GM15510 (cell line): ENCODE measurements around the gene MGLL.

Experiments
- POLR2A ChIP-seq: IDR thresholded peaks from 3 replicates; pipeline ENCODE4 v1.6.1; 2011; ENCODE audit warnings: borderline replicate concordance; ENCODE audit not compliant: insufficient read length; ENCODE audit errors: extremely low read depth

The MGLL gene

GRCh38 chr3:127779747-127780146, 42.6 kb downstream of the MGLL start:
- no peak for TF ChIP-seq POLR2A

GRCh38 chr3:127777921-127778656, 44.2 kb downstream of the MGLL start:
- TF ChIP-seq POLR2A = no peak

DNA sequence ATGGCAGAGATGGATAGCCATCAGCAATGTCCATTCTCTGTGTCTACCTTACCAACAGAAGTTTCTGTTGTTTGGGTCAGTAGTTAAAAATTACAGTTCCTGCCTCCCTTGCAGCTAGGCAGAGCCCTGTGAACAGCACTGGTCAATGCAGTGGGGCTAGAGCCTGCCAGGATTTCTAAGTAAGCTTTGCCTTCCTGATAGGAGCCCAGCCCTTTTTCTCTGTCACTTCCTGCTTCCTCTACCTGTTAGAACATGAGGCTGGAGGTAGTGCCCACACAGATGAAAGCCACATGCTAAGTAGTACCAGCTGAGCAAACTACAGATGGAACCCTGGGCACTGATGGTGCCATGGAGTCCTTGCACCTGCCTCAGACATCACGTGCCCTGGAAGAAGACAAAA, 45.0 kb downstream of the MGLL start:
- no peak for TF ChIP-seq POLR2A

DNA sequence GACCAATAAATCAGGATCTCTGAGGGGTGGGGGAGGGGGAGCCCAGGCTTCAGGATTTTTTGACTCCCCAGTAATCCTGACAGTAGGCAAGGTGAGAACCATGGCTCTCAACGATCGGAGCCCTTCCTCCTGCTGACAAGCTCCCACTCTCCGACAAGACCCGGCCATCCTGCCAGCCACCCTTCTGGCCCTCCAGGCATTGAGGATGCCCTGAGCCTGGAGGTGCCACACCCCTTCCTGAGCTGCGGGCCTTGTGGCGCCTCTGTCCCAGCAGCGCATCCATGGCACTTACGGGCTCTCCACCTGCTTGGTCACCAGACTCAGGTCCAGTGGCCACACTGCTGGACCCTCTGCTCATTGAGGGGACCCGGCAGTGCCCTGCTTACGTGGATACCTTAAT, 46.0 kb downstream of the MGLL start:
- no peak for TF ChIP-seq POLR2A

- no peak for TF ChIP-seq POLR2A
These were observed 46.8 kb downstream of the MGLL start for GRCh38 chr3:127775398-127776109.

GRCh38 chr3:127774647-127775046, 47.7 kb downstream of the MGLL start:
- no peak for TF ChIP-seq POLR2A

- no peak for TF ChIP-seq POLR2A
These were observed 48.4 kb downstream of the MGLL start for GRCh38 chr3:127773752-127774395.

DNA sequence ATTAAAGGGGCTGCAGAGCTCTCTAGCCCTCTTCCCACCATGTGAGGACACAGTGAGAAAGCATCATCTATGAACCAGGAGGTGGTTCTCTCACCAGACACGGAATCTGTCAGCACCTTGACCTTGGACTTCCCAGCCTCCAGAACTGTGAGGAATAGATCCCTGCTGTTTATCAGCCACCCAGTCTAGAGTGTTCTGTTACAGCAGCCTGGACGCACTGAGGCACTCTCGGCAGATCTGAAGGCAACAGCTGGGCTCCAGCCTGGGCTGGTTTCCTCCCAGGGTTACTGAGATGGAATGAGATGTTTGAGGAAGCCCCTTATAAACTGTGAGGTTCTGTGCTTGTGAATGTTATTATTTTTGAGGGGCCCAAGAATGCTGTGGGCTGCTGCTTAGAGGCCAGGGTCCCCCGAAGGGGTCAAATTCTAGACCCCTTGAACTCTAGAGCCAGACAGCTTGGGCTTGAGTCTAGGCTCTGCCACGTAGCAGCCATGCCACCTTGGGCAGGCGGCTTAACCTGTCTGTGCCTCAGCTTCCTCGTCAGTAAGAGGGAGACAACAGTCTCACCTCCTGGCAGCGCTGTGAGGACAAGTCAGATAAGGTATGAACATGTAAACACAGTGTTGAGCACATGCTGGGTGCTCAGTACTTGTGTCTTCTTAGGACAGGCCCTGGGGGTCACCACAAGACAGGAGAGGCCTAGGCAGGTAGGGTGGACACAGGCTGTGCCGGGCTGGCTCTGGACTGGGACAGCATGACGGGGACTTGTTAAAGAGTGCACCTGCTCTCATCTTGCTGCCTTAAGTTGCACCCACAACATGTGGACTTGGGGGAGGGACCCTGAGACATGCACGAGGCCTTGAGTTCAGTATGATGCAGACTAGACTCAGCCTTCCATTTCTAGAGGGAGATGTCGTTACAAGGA, 49.2 kb downstream of the MGLL start:
- no peak for TF ChIP-seq POLR2A

GRCh38 chr3:127772273-127772672, 50.0 kb downstream of the MGLL start:
- TF ChIP-seq POLR2A = no peak

GRCh38 chr3:127771746-127772145, 50.6 kb downstream of the MGLL start:
- TF ChIP-seq POLR2A = no peak

- no peak for TF ChIP-seq POLR2A
These were observed 51.5 kb downstream of the MGLL start for GRCh38 chr3:127770671-127771355.

- TF ChIP-seq POLR2A = no peak
These were observed 52.8 kb downstream of the MGLL start for GRCh38 chr3:127769284-127770081.

GRCh38 chr3:127768346-127769008, 53.8 kb downstream of the MGLL start:
- TF ChIP-seq POLR2A = no peak
